Ammon's horn (tissue), 1 donor: ENCODE data around the gene CTTN.

Experiments used
- DNase-seq: peaks from one replicate; pipeline ENCODE4 v3.0.0-alpha.2; 2016; ENCODE audit warnings: low spot score

Gene CTTN

GRCh38 chr11:70410276-70411205, 12.2 kb downstream of the CTTN start:
- DNase-seq, result no peak

- DNase-seq, result no peak
Observed at GRCh38 chr11:70411713-70412452, 13.6 kb downstream of the CTTN start.

GRCh38 chr11:70413151-70413550, 14.8 kb downstream of the CTTN start:
- no peak for DNase-seq

- DNase-seq, result no peak
Observed at GRCh38 chr11:70414341-70415100, 16.2 kb downstream of the CTTN start.

GRCh38 chr11:70415191-70415590, 16.9 kb downstream of the CTTN start:
- no peak for DNase-seq

GRCh38 chr11:70415642-70416395, 17.5 kb downstream of the CTTN start:
- DNase-seq, result no peak

GRCh38 chr11:70416881-70417280, 18.6 kb downstream of the CTTN start:
- DNase-seq, result no peak

GRCh38 chr11:70418130-70418529, 19.8 kb downstream of the CTTN start:
- DNase-seq, result no peak

- no peak for DNase-seq
Observed at GRCh38 chr11:70419307-70420007, 21.1 kb downstream of the CTTN start.

- no peak for DNase-seq
Observed at GRCh38 chr11:70420008-70420464, 21.7 kb downstream of the CTTN start.

- DNase-seq, result no peak
Observed at GRCh38 chr11:70420496-70420895, 22.2 kb downstream of the CTTN start.

- DNase-seq, result no peak
Observed at GRCh38 chr11:70421123-70421522, 22.8 kb downstream of the CTTN start.

- DNase-seq, result no peak
Observed at GRCh38 chr11:70422692-70423522, 24.6 kb downstream of the CTTN start.

GRCh38 chr11:70423523-70424505, 25.5 kb downstream of the CTTN start:
- DNase-seq, result no peak

GRCh38 chr11:70424765-70425344, 26.5 kb downstream of the CTTN start:
- DNase-seq, result no peak

GRCh38 chr11:70427436-70427835, 29.1 kb downstream of the CTTN start:
- DNase-seq, result no peak

GRCh38 chr11:70428701-70429427, 30.5 kb downstream of the CTTN start:
- no peak for DNase-seq

- DNase-seq, result no peak
Observed at GRCh38 chr11:70429428-70429705, 31.0 kb downstream of the CTTN start.
